ENCODE measurements around the gene MYO3B.

DNA sequence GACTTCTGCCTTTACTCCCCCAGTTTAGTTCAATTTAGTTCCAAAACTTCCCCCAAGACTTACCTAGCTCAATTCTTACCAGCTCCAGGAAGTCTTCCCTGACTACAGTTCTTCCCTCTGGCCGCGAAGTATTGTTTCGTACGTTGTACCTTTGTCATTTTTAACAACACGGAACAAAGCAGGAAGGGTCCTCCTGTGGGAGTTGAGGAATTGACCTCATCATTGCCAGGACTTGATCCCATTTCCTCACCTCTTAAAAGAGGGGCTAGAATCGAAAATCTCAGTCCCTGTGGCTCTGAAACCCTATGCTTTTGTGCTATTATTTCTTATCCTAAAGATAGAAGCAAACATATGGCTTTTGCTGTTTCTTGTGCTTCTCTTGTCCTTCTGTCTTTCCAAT is 187.1 kb downstream of the MYO3B start:
- TF ChIP-seq, protein P1, sequence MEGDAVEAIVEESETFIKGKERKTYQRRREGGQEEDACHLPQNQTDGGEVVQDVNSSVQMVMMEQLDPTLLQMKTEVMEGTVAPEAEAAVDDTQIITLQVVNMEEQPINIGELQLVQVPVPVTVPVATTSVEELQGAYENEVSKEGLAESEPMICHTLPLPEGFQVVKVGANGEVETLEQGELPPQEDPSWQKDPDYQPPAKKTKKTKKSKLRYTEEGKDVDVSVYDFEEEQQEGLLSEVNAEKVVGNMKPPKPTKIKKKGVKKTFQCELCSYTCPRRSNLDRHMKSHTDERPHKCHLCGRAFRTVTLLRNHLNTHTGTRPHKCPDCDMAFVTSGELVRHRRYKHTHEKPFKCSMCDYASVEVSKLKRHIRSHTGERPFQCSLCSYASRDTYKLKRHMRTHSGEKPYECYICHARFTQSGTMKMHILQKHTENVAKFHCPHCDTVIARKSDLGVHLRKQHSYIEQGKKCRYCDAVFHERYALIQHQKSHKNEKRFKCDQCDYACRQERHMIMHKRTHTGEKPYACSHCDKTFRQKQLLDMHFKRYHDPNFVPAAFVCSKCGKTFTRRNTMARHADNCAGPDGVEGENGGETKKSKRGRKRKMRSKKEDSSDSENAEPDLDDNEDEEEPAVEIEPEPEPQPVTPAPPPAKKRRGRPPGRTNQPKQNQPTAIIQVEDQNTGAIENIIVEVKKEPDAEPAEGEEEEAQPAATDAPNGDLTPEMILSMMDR (IDR thresholded peaks at IDR 0.05): no peak
- no peak for TF ChIP-seq POLR2A (IDR thresholded peaks at IDR 0.05)
